Fibroblast of peridontal ligament (primary cell): ENCODE results near the gene FBXL14.

Source experiments
- DNase-seq: peaks from one replicate; pipeline ENCODE4 v3.0.0-alpha.2; 2010; ENCODE audit errors: extremely low read depth

The FBXL14 gene

DNA sequence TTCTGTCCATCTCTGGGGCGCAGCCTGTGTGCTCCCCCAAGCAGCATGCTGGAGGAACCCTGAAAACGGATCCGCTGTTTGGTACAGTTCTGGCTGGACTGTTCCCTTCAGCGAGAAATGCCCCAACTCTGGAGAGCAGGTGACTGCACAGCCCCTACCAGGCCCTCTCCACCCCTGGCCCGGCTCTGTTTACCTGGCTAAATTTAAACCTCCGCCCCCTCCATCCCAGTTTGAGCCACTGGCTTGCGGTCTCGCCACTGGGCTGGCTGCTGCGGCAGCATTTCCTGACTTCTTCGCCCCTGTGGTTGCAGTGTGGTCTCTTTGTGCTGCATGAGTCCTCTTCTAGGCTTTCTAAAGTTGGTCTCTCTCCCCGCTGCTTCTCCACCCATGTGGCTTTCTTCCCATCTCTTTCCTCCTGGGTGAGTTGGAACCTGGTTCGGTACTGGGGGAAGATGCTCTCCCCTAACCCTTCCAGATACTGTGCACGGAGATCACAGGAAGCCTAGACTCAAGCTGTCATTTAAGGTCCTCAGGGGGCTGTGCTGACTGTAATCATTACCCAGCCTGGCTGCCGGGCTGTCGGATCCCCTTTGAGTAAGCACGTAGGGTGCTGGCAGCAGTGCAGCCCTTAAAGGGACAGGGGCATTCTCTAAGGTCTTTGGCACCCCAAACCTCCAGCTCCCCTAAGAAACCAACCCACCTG, 60.6 kb downstream of the FBXL14 start:
- peak; percentile 61 for DNase-seq

DNA sequence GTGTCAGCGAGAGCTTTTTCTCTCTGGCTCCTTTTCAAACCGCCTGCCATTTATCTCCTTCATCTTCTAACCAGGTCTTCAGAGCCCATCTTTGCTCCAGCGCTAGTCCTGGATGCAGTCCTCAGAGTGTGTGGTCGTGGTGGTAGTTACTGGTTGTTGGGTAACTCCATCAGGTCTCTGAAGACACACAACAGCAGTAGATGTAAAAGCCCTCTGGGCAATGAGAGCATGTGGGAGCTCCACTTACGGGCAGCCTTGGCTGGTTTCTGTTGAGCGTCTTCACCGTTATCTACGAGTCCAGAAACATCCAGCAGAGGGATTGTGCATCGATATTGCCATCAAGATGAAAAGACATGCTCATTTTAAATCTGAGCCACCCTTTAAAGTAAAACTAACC, 61.2 kb downstream of the FBXL14 start:
- no peak for DNase-seq

DNA sequence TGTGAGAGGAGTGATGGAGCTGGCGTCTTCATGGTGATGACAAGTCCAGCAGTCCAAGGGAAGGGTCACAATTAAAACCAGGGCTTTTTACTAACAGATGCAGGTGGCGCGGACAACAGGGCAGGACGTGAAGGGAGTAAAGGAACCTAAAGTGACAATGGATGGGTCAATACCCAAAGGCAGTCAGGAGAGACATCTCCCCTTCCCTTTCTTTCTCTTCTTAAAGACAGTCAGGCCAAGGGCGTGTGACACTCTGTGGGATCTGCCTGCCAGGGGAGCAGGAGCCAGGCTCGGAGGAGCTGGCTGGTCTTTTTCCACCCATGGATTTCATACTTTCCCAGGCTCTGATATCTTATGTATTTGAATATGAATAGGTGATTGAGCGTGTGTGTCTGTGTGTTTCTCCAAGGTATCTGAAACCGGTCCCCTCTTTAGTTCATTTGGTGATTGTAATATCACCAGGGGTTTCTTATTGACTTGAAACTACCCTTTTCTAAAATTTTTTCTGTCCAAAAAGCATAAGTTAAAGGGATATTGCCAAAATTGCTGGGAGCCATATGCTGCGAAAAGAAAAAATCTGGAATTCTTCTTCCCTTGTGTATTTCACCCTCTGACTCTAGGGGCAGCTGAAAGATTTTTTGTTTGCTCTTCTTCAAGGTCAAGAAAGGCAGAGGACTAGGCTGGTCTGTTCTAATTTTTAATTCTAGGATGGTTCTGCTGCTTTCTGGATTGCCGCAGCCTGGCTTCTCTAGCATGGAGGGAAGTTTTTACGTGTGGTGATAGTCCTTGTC, 61.8 kb downstream of the FBXL14 start:
- no peak for DNase-seq

DNA sequence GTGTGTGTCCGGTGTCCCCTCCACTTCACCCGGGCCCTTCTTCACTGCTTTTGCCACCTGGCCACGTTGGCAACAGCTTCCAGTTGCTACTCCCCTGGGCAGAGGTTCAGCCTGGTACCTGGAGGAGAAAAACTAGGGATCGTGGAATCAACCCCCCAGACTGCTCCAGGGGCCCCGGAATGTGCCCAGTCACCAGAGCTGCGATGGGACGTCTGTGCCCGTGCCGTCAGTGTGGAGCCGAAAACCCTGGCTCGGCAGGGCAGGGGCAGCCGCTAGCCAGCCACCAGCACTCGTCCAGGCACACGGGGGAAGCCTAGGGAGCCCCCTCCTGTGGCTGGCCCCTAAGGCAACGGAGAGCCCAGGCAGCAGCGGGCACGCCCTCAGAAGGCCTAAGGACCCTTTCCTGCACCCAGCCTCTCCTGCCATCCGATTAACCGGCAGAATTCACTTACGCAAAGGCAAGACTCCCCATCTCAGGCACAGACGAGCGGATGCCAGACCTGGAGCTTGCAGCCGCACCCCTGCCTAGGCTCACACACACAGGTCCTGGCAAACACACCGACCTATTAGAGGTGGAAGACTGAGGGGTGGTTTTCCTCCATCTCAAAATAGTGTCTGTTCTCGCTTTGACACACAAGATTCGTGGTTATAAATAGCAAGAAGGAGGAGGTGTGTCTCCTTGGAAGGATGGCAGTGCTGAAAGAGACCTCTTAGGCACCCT, 62.6 kb downstream of the FBXL14 start:
- no peak for DNase-seq

DNA sequence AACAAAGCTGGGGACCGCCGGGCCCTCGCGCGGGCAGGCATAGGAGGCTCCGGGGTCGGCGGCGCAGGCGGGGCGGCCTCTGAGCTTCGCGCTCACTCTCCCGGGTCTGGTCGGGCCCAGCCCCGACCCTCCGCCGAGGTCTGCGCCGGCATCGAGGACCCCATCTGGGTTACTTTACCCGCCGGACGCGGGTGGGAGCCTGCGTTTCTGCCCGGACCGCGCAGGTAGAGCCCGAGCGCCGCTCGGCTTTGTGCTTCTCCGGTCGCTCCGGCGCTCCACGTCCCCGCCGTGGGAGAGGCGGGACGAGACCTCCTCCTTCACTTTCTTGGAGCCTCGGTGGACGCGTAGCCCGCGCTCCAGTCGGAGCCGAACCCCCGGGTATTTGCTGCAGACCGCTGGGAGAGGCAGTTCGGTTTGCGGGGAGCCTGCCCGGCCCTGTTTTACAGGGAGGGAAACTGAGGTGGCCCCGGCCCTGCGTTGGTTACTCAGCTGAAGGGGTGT, 63.2 kb downstream of the FBXL14 start:
- no peak for DNase-seq

DNA sequence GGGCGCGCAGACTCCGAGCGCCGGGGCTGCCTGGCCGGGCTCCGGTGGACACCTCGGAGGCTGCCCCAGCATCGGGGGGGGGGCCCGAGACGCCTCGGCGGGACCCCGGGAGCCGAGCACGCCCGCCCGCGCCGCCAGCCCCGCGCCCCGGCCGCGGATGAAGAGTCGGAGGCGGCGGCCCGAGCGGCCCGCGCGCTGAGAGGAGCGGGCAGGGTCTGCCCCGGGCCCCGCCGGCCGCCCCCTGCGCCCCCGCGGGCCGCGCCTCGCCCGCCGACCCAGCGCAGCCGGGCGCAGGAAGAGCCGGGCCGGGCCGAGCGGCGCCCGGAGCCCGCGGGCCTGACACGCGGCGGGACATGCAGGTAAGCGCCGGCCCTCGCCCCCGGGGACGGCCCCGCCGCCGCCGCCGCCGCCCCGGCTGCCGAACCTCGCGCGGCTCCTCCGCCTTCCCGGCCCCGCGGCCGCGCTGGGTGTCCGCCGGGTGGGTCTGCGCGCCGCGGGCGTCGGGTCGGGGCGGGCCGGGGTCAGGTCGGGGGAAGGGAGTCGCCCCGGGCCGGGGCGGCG, 63.7 kb downstream of the FBXL14 start:
- no peak for DNase-seq

DNA sequence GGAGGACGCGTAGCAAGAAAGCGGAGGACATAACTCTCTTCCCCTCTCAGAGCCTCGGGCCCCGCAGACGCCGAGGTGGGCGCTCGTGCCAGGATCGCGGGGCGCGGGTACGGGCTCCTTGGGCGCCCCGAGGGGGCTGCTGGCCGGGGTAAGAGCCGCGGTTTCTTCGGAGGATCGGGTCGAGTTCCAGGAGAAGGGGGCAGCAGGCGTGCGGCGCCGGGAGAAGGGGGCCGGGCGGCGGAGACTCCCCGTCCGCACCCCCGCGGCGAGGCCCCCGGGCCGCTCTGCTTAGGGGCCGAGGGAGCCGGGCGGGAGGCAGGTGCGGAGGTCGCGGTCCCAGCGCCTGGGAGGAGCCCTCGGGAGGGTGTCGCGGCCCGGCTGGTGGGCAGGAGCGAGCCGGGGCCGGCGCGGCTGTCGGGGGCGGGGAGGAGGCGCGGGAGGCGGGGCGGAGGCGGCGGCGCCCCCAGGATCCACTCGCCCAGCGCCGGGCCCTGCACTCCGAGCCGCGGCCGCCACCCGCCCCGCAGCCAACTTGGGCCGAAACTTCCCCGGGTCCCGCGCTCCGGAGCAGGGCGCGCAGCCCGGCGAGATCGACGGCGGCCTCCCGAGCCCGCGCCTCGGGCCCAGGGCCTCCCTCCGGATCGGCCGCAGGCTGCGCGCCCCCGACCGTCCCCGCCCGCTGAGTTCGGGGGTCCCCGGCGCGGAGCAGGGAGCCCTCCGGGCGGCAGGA, 64.4 kb downstream of the FBXL14 start:
- no peak for DNase-seq

DNA sequence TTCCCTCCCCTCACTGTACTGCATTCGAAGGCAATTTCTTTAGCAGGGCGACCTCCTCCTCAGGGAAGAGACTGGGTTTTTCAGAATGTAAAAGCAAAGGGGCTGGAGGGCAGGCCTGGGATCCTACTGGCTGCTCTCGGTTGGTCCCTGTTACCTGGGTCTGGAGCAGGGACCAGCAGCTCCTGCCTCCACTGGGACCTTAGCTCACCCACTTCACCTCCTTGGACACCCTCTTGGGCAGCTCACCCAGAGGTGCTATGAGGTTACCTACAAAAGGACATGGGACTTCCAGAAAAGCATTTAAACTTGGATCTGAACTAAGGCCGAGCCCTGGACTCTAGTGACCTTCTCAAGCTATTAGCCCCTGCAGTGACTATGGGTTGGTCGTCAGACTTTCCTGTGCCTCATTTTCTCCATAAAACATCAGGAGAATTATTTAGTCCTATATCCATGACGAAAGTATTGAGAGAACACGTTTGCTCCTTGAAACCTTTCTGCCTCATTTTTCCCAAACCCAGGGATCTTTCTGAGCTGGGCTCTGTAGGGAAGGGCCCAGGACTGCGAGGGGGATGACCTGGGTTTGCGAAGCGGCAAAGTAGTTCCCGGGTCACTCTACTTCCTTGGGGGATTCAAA, 65.0 kb downstream of the FBXL14 start:
- no peak for DNase-seq

DNA sequence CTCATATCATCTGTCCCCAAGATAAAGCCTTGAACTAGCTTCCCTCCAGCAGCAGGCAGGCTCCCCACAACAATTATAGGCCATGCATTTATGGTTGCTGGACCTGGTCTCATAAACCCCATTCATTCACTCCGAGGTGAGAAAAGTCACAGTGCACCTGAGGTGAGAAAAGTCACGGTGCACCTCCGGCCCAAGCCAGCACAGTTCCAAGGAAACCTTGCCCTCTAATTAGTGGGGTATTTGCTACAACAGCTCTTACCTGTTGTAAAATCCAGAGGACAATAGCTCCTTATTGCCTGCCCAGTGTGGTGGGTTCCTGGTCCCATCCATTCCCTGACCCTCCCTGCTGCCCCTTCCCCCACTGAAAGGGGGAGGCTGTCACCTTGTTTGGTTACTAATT, 65.6 kb downstream of the FBXL14 start:
- DNase-seq = no peak

DNA sequence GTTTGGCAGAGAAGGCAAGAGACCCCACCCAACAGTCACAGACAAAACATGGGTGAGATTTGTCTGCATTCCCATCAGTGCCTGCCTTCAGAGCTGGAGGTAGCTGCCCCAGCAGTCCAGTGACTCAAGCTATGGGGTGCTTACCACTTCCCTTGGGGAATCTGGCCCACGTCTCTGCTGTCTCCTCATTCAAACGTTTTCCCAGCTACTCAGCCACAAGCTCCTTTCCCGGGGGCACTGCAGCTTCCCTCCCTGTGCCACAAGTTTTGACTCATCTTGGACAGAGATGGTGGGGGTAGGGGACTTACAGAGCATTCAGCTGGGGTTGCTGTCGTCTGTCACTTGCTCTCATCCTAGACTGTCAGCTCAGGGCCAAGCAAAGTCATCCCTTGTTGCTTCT, 66.6 kb downstream of the FBXL14 start:
- peak; percentile 70 for DNase-seq

DNA sequence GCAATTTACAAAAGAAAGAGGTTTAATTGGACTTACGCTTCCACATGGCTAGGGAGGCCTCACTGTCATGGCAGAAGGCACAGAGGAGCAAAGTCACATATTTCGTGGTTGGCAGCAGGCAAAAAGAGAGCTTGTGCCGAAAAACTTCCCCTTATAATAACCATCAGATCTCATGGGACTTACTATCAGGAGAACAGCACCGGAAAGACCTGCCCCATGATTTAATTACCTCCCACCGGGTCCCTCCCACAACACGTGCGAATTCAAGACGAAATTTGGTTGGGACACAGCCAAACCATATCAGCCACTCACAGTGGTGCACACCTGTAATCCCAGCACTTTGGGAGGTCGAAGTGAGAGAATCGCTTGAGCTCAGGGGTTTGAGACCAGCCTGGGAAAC, 68.5 kb downstream of the FBXL14 start:
- DNase-seq = no peak

DNA sequence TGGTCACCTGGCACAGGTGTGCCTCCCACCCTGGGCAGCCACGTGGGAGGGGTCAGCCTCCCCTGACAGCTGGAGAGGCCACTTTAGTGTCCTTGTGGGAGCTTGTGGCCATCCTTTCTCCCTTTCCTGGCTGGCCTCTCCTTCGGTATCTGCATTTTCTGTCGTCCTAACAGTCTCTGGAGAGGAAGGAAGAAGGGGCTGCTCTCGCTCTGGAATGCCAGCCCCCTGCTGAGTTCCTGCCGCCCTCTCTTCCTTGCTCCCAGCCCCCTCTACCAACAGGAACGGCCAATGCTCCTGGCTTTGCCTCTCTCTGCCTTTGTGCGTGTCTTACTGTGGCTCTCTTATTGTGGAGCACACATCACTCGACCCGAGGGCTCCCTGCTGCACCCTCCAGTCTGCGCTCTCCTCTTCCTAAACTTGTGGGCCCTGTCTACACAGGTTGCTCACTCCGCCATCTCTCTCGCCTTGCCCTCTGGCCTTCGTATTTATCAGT, 70.8 kb downstream of the FBXL14 start:
- DNase-seq = no peak

DNA sequence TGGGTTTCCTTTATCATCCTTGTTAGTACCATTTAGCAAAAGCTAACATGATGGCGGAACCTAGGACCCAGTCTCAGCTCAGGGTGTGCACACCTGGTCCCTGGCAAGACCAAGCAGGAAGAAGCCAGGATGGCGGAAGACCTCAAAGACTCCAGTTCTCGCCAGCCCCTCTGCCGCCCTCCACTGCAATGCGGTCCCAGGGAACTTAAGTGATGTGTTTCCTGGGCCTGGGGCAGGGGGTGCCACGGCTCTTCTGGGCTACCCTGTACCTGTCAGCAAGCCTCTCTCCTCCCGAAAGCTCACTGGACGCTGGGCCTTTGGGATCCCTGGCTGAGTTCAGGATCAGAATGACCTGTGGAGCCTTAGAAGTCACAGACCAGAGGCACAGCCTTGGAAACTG, 71.3 kb downstream of the FBXL14 start:
- no peak for DNase-seq

DNA sequence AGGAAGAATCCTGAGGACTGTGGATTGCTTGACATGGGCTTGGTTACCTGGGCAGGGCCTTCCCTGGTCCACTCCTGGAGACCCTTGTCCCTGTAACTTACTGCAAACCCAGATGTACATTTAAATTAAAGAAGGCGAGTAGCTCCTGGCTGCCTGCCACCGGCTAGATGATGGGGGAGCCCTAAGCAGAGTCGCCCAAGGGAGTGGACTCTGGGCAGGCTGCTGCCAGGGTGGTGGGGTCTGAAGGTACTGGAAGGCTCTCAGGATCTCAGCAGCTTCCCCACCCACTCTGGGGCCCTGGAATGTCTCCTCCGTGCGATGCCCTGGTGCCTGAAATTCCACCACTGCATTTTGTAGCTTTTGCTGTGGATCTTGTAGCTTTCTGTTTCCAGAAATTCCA, 74.7 kb downstream of the FBXL14 start:
- DNase-seq = no peak

DNA sequence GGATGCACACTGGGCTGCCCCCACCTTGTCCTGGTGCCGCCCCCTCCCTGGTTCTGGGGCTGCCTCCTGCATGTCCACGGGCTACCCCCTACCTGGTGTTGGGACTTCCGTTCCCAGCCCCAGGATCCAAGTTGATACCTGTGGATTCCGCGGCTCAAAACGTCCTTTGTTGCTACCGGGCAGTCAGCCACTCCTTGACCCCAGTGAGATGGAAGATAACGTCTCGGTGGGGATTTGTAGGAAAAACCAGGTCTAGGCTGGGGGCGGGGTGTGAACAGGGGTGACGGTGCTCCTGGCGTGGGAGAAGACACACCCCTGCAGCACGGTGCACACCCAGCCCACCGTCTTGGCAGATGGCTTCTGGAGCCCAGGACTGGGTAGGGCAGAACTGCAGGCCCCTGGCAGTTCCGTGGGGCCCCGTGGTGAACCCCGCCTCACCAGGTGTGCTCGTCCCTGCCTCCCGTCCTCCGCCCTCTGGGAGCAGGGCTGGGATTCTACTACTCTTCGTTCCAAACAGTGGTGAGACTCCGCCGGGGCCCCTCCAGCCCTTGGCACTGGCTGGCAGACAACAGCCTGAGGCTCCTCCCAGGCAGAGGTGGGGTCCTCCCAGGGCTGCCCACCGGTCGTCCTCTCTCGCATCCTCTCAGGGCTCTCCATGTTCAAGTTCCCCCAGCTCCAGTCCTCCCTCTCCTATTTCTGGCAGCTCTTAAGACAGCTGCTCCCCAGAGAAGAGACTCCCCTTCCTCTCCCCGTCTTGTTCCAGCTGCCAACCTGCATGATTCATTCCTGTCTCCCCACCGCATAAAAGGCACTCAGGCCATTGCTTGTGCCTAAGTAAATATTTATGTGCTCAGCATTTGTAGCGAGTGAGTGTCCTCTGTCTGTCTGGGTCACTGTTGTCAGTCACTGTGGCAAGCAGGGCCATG, 75.5 kb downstream of the FBXL14 start:
- peak; percentile 78 for DNase-seq

DNA sequence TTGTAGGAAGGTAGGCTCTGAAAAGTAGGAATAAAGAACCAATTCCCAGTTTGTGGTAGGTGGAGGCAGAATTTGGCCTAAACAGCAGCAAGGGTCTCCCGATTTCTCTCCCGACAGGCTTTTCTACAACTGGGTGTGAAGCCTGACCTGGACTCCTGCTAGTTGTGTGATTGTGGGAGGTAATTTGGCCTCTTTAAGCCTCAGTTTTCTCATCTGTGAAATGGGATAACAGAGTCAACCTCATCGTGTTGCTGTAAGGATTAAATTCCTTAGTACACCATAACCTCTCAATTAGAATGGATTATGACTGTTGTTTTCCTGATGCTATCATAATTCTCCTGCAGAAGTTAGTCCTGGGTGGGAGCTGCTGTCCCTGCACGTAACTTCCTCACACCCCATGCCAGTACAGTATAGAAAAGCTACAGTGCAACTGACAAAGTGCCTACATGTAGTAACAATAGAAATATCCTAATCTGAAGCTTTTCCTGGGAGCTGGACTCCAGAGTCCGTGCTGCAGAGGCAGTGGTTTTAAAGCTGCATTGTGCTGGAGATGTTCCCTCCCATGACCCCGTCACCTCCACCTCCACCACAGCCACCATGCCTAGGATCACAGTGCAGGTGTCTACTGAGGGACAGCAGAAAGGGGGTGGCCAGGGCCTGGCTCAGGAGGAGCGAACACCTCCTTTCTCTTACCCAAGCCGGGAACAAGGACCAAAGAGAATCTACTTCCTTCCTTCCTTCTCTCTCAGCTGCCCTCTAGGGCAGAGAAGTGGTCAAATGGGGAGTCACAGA, 76.5 kb downstream of the FBXL14 start:
- DNase-seq = no peak

DNA sequence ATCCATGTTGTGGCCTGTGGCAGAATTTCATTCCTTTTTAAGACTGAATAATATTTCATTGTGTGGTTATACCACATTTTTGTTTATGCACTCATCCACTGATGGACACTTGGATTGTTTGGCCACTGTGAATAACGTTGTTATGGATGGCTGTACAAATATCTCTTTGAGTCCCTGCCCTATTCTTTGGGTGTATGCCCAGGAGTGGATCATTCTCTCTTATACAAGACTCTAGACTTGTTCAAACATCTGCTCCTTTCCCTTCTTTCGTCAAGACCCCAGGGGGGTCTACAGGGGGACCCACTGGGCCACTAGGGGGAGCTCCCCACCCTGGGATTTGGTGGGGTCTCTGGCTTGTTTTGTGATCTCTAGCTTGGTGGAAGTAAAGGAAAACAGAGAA, 77.4 kb downstream of the FBXL14 start:
- DNase-seq = peak; percentile 95
